Neural progenitor cell (in vitro differentiated cells): ENCODE data around the gene HIVEP2. TPM values are rescaled to one million over a fixed set of nuclear protein-coding genes. Genes with fewer than 3 reads are reported as not detected.
A peak's percentile ranks its signal among the peaks of the same experiment; 100 is the strongest.

Experiments used
- DNase-seq: peaks from one replicate; pipeline ENCODE4 v3.0.0-alpha.2; 2016; ENCODE audit warnings: low spot score
- H2AFZ ChIP-seq: fragments of 200-600 bp; sonication (generic); replicated peaks from 2 replicates; pipeline ENCODE4 v1.6.1; 2016; ENCODE audit warnings: antibody characterized with exemption
- H3F3A ChIP-seq: fragments of 200-600 bp; sonication (generic); 2 replicates; pipeline ENCODE4 v1.6.1; 2016; ENCODE audit warnings: antibody characterized with exemption, low read depth
- H3K27ac ChIP-seq: fragments of 200-600 bp; sonication (generic); 2 replicates; pipeline ENCODE4 v1.5.1; 2016; ENCODE audit warnings: mild to moderate bottlenecking
- H3K27me3 ChIP-seq: fragments of 200-600 bp; sonication (generic); 2 replicates; pipeline ENCODE4 v1.6.1; 2016; ENCODE audit warnings: mild to moderate bottlenecking, moderate library complexity
- H3K36me3 ChIP-seq: fragments of 200-600 bp; sonication (generic); 2 replicates; pipeline ENCODE4 v1.5.1; 2016
- H3K4me1 ChIP-seq: fragments of 200-600 bp; sonication (generic); 2 replicates; pipeline ENCODE4 v1.6.1; 2016; ENCODE audit warnings: mixed run types
- H3K4me2 ChIP-seq: fragments of 200-600 bp; sonication (generic); 2 replicates; pipeline ENCODE4 v1.6.1; 2016
- H3K4me3 ChIP-seq: fragments of 200-600 bp; sonication (generic); 2 replicates; pipeline ENCODE4 v1.5.1; 2016
- H3K79me2 ChIP-seq: fragments of 200-600 bp; sonication (generic); 2 replicates; pipeline ENCODE4 v1.6.1; 2016; ENCODE audit warnings: low read depth
- H3K9ac ChIP-seq: fragments of 200-600 bp; sonication (generic); 2 replicates; pipeline ENCODE4 v1.6.1; 2016
- H3K9me3 ChIP-seq: fragments of 200-600 bp; sonication (generic); 2 replicates; pipeline ENCODE4 v1.5.1; 2016; ENCODE audit warnings: low read depth
- H4K20me1 ChIP-seq: fragments of 200-600 bp; sonication (generic); 2 replicates; pipeline ENCODE4 v1.6.1; 2016; ENCODE audit warnings: low read depth
- H3K27ac Mint-ChIP-seq: 3 replicates; pipeline ENCODE4 v1.8.0; 2021; ENCODE audit warnings: mixed read lengths
- H3K27me3 Mint-ChIP-seq: 2 replicates; pipeline ENCODE4 v1.8.0; 2022; ENCODE audit warnings: low read depth, mild to moderate bottlenecking, inconsistent platforms, moderate library complexity, mixed read lengths; ENCODE audit not compliant: insufficient read depth
- H3K36me3 Mint-ChIP-seq: 3 replicates; pipeline ENCODE4 v1.8.0; 2021; ENCODE audit warnings: mixed read lengths
- H3K4me1 Mint-ChIP-seq: 3 replicates; pipeline ENCODE4 v1.8.0; 2021; ENCODE audit warnings: mixed read lengths
- H3K4me3 Mint-ChIP-seq: 3 replicates; pipeline ENCODE4 v1.8.0; 2021; ENCODE audit warnings: mild to moderate bottlenecking, moderate library complexity, mixed read lengths
- H3K9me3 Mint-ChIP-seq: 3 replicates; pipeline ENCODE4 v1.8.0; 2020; ENCODE audit warnings: mixed read lengths
- EZH2 ChIP-seq: fragments of 200-600 bp; sonication (generic); IDR thresholded peaks from 2 replicates; pipeline ENCODE4 v1.6.1; 2017; ENCODE audit warnings: antibody characterized with exemption, mild to moderate bottlenecking, moderate library complexity
- EZH2phosphoT487 ChIP-seq: fragments of 200-600 bp; sonication (generic); IDR thresholded peaks from 2 replicates; pipeline ENCODE4 v1.6.1; 2017; ENCODE audit warnings: antibody characterized with exemption
- total RNA-seq: library from RNA; depleted of rRNA; stranded (reverse); fragments of >200 nt; gene quantifications from 2 replicates; pipeline ENCODE4 v1.2.3, GENCODE V29; 2015; ENCODE audit warnings: low replicate concordance
- TF ChIP-seq, protein P1 (sequence below): fragments of 200-600 bp; sonication (generic); IDR thresholded peaks from 2 replicates; pipeline ENCODE4 v1.5.1; 2017; ENCODE audit warnings: antibody characterized with exemption, mild to moderate bottlenecking

Gene HIVEP2
- total RNA-seq, 1 donor from 2014 or later: 2.1 TPM

DNA sequence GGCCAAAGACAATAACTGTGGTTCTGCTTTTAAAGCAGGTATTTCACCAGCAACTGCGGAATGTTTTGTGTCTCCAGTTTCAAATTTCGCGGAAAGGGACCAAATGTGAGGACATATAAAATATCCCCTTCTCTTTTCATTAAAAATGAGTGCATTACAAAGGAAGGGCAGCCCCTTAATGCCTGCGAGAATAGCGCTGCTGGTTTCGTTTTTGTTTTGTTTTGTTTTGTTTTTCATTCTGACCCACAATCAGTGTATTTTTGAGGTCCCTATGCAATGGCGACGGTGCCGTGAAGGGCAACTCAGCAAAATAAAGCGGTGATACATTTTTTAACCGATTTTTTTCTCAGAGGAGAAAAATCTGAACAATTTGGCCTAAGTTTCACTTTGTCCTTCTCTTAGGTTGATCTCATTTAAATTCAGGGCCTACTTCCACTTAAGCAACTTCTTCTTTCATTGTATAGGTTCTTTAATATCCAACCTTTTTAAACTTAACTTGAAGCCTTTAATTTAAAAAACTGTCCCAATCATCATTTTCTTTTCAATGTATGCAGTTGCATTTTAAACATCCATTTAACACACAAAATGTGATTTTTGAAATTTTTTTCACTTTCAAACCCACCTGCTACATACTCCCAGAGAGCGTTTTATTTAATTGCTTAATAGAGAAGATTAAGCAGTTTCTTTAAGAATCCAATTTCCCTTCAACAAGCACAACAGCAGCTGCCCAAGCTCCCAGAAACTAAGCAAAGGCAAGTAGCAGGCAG lies 2.9 kb upstream of the HIVEP2 start:
- peak overlapping the region; percentile 94 for H3K4me2 ChIP-seq
- H3K4me3 ChIP-seq: peak overlapping the region; percentile 70
- H2AFZ ChIP-seq: peak overlapping the region; percentile 98
- Mint-ChIP-seq H3K36me3 (no peaks in the 10 kb centered on the region), H3K27me3 (peaks cover 21% of the 10 kb centered on the region), H3K4me3 (peak overlapping the region; percentile 80), H3K4me1 (peaks cover 19% of the 10 kb centered on the region), H3K27ac (no peak overlapping the region), H3K9me3 (no peaks in the 10 kb centered on the region)
- DNase-seq: no peak
- no peak overlapping the region for H3K9ac ChIP-seq
- peaks cover 6% of the 10 kb centered on the region for H3K79me2 ChIP-seq
- peaks cover 10% of the 10 kb centered on the region for H3K4me1 ChIP-seq
- peaks cover 40% of the 10 kb centered on the region for H3K27me3 ChIP-seq
- no peak overlapping the region for H3K27ac ChIP-seq
- no peaks in the 10 kb centered on the region for H3K9me3 ChIP-seq
- peaks cover 3% of the 10 kb centered on the region for H4K20me1 ChIP-seq
- peaks cover 39% of the 10 kb centered on the region for H3F3A ChIP-seq
- H3K36me3 ChIP-seq: no peaks in the 10 kb centered on the region
- TF ChIP-seq EZH2phosphoT487 (no peak), EZH2 (no peak)
- TF ChIP-seq, protein P1, sequence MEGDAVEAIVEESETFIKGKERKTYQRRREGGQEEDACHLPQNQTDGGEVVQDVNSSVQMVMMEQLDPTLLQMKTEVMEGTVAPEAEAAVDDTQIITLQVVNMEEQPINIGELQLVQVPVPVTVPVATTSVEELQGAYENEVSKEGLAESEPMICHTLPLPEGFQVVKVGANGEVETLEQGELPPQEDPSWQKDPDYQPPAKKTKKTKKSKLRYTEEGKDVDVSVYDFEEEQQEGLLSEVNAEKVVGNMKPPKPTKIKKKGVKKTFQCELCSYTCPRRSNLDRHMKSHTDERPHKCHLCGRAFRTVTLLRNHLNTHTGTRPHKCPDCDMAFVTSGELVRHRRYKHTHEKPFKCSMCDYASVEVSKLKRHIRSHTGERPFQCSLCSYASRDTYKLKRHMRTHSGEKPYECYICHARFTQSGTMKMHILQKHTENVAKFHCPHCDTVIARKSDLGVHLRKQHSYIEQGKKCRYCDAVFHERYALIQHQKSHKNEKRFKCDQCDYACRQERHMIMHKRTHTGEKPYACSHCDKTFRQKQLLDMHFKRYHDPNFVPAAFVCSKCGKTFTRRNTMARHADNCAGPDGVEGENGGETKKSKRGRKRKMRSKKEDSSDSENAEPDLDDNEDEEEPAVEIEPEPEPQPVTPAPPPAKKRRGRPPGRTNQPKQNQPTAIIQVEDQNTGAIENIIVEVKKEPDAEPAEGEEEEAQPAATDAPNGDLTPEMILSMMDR: no peak

DNA sequence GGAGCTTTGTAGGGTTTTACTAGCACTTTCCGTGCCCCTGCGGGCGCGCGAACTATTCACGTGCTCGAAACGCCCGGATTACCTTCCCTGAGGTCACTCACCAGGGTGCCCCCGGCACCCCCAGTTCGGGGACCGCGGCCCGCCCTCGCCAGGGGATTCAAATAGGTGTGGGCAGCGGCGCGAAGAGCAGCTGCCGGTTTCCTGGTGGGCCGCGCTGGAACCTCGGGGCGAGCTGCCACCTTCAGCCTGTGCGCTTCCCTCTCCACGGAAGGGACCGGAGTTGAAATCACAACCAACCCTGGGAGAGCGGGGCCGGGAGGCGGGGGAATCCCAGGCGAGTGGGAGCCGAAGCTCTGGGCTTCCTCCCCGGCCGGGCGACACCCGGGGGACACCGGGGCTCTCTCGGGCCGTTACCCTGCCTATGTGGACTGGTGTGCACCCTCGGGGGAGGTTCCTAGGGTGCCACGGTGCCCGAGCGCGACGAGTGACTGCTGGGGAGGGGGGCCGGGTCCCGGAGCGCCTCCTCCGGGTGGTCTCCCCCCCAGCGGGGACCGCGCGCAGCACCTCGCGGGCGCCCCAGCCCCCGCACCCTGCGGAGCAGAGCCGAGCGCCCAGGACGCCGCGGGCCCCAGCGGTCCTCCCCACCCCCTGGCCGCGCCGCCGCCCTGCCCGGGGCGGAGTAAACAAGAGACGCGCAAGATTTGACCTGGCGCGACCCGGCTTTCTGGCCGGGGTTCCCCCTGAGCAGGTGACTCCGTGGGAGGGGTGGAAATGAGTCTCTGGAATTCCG lies 2.1 kb upstream of the HIVEP2 start:
- Histone ChIP-seq H3K36me3 (no peaks in the 10 kb centered on the region), H3K27ac (no peak overlapping the region), H3K9ac (peak overlapping the region; percentile 18), H2AFZ (peak overlapping the region; percentile 98), H3K27me3 (peaks cover 43% of the 10 kb centered on the region), H4K20me1 (peaks cover 3% of the 10 kb centered on the region), H3F3A (peaks cover 39% of the 10 kb centered on the region), H3K4me3 (peak overlapping the region; percentile 70), H3K9me3 (no peaks in the 10 kb centered on the region), H3K79me2 (peaks cover 8% of the 10 kb centered on the region), H3K4me1 (peaks cover 10% of the 10 kb centered on the region), H3K4me2 (peak overlapping the region; percentile 94)
- peaks cover 21% of the 10 kb centered on the region for H3K27me3 Mint-ChIP-seq
- TF ChIP-seq, protein P1: no peak
- TF ChIP-seq EZH2: peak; percentile 60
- TF ChIP-seq EZH2phosphoT487: peak; percentile 27
- H3K4me1 Mint-ChIP-seq: peaks cover 19% of the 10 kb centered on the region
- H3K27ac Mint-ChIP-seq: no peak overlapping the region
- no peaks in the 10 kb centered on the region for H3K9me3 Mint-ChIP-seq
- peak; percentile 73 for DNase-seq
- H3K36me3 Mint-ChIP-seq: no peaks in the 10 kb centered on the region
- H3K4me3 Mint-ChIP-seq: peak overlapping the region; percentile 92

DNA sequence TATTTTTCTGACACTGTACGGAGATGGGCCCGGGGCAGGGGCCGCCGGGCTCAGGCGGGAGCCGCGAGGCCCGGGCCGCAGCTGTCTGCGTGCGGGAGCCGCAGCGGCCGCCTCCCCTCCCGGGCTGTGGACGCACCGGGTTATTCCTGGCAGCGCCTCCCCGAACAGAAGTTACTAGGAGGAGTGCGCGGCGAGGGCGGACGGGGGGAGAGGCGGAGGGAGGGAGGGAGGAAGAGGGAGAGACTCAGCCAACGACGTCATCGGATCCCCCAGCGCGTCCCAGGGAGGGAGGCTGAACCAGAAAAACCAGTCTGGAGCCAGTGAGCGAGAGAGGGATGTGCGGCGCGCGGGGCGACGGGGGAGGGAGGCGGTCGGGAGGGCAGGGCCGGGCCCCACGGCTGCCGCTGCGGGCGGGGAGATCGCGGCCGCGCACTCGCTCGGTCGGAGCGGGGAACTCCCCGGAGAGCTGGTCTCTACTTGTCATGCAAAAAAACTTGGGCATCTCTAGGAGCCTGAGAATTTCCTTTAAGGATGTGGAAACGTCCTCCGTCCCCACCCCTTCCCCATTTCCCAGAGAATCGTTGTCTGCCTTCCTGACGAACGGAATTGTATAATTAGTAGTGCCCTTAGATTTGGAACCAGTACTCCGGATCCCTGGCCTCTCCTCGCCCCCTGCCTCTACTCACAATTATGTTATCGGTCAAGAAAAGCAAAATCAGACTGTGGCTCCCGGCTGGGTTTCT lies 1.4 kb upstream of the HIVEP2 start:
- Histone ChIP-seq H3K9ac (peak overlapping the region; percentile 18), H3K4me1 (peaks cover 10% of the 10 kb centered on the region), H3K4me2 (peak overlapping the region; percentile 94), H3K27ac (no peak overlapping the region), H3K36me3 (no peaks in the 10 kb centered on the region), H3K79me2 (peaks cover 8% of the 10 kb centered on the region), H3K9me3 (no peaks in the 10 kb centered on the region), H3F3A (peaks cover 39% of the 10 kb centered on the region), H2AFZ (peak overlapping the region; percentile 98), H3K27me3 (peaks cover 43% of the 10 kb centered on the region), H3K4me3 (peak overlapping the region; percentile 70), H4K20me1 (peaks cover 3% of the 10 kb centered on the region)
- DNase-seq: peak; percentile 91
- Mint-ChIP-seq H3K27me3 (peaks cover 21% of the 10 kb centered on the region), H3K27ac (peak overlapping the region; percentile 33), H3K4me3 (peak overlapping the region; percentile 92), H3K4me1 (peaks cover 19% of the 10 kb centered on the region), H3K9me3 (no peaks in the 10 kb centered on the region), H3K36me3 (no peaks in the 10 kb centered on the region)
- TF ChIP-seq EZH2 (no peak), EZH2phosphoT487 (no peak)
- TF ChIP-seq, protein P1: no peak
